KOPT-K1 (cell line): ENCODE results near the gene CAD.
"Not testable (repeated sequence)": the region's sequence is repeated elsewhere in the genome, so short reads cannot be mapped to it uniquely, and the experiment has no call there.

ENCODE experiments used
- H3K27ac ChIP-seq: fragments of 200-600 bp; sonication (generic); 2 replicates; pipeline ENCODE4 v1.5.1; 2016; ENCODE audit warnings: antibody characterized with exemption, mild to moderate bottlenecking, low read depth, low read length; ENCODE audit not compliant: poor library complexity, severe bottlenecking
- H3K36me3 ChIP-seq: fragments of 200-600 bp; sonication (generic); 2 replicates; pipeline ENCODE4 v1.5.1; 2017; ENCODE audit warnings: antibody characterized with exemption, mild to moderate bottlenecking, low read length, moderate library complexity; ENCODE audit not compliant: insufficient read depth
- H3K9me3 ChIP-seq: fragments of 200-600 bp; sonication (generic); 2 replicates; pipeline ENCODE4 v1.5.1; 2017; ENCODE audit warnings: antibody characterized with exemption, low read length, mild to moderate bottlenecking; ENCODE audit not compliant: insufficient read depth, poor library complexity, severe bottlenecking

Gene CAD

DNA sequence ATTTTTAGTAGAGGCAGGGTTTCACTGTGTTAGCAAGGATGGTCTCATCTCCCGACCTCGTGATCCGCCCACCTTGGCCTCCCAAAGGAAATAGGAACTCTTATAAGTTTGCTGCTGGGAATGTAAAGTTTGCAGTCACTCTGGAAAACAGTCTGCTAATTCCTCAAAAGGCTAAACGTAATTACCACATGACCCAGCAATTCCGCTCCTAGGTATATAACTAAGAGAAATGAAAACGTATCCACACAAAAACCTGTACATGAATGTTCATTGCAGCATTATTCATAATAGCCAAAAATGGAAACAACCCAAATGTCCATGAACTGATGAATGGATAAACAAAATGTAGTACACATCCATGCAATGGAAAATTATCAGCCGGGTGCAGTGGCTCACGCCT lies 27.2 kb upstream of the CAD start:
- no peaks in the 10 kb centered on the region for H3K9me3 ChIP-seq
- H3K36me3 ChIP-seq: no peaks in the 10 kb centered on the region
- H3K27ac ChIP-seq: no peak overlapping the region

DNA sequence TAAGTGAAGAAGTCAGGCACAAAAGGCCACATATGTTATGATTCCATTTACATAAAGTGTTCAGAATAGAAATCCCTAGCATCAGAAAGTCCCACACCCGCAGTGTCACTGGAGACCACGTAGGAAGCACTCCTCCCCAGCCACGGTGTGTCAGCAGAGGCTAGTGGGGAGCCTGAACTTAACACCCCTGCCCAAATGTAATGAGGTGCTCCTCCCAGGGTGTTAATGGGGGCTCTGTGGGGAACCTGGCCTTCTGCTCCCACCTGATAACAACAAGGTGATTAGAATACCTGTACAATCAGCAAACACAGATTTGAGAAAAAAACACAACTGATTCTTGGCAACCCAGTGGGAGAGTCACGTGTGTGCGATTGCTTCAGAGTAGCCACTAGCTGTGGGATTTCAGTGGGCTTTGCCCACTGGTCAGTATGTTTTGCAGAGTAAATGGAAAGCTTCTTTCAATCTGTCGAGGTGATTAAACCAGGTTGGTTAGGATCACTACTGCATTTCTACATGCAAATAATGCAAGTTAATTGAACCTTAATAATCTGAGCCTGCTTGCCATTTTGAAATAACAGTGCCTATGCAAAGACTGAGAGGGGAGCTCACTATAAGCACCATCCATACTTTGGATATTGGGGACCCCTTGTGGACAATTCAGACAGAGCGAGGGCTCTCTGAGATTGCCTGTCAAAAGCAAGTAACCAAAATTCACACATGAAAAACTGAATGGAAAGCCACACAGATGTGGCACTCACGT lies 25.9 kb upstream of the CAD start:
- no peak overlapping the region for H3K27ac ChIP-seq
- H3K9me3 ChIP-seq: no peaks in the 10 kb centered on the region
- H3K36me3 ChIP-seq: no peaks in the 10 kb centered on the region

DNA sequence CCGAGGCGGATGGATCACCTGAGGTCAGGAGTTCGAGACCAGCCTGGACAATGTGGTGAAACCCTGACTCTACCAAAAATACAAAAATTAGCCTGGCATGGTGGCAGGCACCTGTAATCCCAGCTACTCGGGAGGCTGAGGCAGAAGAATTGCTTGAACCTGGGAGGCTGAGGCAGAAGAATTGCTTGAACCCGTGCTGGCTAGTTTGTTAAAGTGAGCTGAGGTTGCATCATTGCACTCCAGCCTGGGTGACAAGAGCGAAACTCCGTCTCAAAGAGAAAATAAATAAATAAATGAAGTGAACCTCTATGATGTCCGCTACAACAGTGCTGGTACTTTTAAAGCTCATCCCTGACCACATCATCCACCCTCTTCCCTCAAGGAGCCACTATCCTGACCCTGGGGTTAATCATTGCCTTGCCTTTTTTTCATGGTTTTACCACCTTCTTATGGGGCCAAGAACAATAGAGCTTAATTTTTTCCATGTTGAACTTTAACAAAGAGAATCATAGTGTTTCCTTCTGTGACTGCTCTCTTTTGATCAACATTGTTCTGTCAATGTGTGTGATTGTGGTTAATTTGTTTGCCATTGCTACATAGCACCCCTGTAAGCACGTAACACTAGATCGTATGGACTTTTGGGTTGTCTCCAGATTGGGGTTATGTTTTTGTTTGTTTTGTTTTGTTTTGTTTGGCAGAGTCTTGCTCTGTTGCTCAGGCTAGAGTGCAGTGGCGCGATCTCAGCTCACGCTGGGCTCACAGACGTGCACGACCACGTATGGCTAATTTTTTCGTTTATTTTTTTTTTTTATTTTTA lies 22.4 kb upstream of the CAD start:
- peaks cover 4% of the 10 kb centered on the region; the same call in 1 of the 2 replicates for H3K36me3 ChIP-seq
- no peak overlapping the region for H3K27ac ChIP-seq
- H3K9me3 ChIP-seq: no peaks in the 10 kb centered on the region

DNA sequence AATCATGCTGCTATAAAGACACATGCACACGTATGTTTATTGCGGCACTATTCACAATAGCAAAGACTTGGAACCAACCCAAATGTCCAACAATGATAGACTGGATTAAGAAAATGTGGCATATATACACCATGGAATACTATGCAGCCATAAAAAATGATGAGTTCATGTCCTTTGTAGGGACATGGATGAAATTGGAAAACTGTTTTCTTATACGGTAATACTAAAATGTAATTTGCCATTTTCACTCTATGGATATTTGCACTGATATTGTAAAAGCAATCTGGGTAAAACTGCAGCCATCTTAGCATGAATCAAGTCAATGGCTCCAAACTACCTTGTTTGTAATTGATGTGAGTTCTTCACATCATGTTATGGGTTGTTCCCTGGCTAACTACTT lies 21.4 kb upstream of the CAD start:
- peaks cover 14% of the 10 kb centered on the region; the same call in 1 of the 2 replicates for H3K36me3 ChIP-seq
- not testable (repeated sequence) for H3K9me3 ChIP-seq, H3K27ac ChIP-seq

DNA sequence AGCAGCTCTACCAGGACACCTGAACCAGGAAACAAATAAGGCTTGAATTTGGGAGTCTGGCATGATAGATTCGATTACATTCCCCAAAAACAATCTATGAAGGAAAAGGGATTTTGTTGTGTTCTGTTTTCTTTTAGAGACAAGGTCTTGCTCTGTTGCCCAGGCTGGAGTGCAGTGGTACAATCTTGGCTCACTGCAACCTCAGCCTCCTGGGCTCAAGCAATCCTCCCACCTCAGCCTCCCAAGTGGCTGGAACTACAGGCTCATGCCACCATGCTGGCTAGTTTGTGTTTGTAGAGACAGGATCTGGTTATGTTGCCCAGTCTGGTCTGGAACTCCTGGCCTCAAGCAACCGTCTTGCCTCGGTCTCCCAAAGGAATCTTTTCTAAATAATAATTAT lies 19.1 kb upstream of the CAD start:
- not testable (repeated sequence) for H3K9me3 ChIP-seq, H3K27ac ChIP-seq
- peaks cover 34% of the 10 kb centered on the region for H3K36me3 ChIP-seq

DNA sequence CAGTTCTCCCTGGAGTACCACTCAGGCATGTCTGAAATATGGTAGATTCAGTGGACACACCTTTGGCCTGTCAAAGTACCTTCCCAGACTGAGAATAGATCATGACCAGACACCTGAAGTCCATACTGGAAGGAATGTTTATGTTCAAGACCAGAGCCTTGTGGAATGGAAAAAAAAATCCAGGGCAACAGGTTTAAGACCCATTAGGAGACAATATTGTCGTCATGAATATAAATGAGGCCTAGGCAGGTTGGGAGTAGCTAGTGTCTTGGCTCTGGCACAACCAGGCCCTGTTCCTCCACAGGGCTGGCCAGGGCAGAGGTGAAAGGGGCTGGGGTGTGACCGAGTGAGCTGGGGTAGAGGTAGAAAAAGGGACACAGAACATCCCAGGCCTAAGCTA lies 18.5 kb upstream of the CAD start:
- Histone ChIP-seq H3K27ac (no peak overlapping the region), H3K9me3 (no peaks in the 10 kb centered on the region), H3K36me3 (peaks cover 40% of the 10 kb centered on the region)

DNA sequence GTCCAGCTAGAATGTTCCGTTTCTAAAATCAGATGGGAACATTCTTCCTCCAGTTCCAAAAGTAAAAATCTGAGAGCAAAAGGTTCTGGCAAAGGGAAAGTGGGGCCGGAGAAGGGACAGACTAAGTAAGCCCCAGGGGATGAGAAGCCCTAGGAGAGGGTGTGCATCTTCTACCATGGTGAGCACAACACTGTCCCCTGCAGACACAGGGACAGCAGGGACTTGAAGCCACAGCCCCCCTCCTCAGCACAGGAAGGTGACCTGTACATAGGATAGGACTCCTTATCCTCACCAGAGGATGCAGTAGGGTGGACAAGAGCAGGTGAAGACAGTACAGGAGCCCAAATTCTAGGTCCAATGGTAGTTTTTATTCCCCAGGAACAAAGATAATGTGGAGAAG lies 17.9 kb upstream of the CAD start:
- Histone ChIP-seq H3K36me3 (peaks cover 46% of the 10 kb centered on the region), H3K27ac (no peak overlapping the region), H3K9me3 (no peaks in the 10 kb centered on the region)

DNA sequence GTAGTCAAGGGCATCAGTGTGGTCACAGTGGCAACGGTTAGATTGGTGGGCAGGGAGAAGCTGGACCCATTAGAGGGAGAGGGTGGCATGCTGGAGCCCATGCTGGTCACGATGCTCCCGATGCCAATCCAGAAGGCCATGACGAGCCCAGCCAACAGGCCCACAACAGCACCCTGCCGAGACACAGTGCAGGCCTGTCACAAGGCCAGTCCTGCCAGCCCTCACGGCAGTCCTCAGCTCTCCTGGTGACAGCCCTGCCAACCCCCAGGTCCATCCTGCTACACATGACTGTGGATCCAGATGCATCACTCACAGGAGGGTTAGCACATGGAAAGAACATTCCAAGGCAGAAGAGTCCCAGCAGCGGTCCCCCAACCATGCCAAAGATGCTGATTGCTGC lies 15.5 kb upstream of the CAD start:
- Histone ChIP-seq H3K9me3 (no peaks in the 10 kb centered on the region), H3K36me3 (peaks cover 71% of the 10 kb centered on the region), H3K27ac (no peak overlapping the region)

DNA sequence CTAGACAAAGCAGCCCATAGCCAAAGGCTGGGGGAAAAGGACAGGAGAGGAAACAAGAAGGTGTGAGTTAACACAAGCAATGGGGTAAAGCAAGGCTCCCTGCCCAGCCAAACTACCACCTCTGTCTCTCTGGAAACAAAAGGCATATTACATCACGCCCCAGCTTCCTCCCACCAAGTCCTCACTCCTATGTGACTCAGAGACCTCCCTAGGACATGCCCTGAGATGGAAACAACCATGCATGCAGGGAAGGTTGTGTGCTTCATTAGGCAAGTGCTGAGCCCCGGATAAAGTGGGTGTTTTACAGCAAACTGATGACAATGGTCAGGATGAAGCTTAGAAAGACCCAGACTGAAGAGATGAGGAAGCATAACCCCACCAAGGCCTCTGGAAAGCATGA lies 14.3 kb upstream of the CAD start:
- Histone ChIP-seq H3K36me3 (peaks cover 82% of the 10 kb centered on the region), H3K9me3 (no peaks in the 10 kb centered on the region), H3K27ac (no peak overlapping the region)

DNA sequence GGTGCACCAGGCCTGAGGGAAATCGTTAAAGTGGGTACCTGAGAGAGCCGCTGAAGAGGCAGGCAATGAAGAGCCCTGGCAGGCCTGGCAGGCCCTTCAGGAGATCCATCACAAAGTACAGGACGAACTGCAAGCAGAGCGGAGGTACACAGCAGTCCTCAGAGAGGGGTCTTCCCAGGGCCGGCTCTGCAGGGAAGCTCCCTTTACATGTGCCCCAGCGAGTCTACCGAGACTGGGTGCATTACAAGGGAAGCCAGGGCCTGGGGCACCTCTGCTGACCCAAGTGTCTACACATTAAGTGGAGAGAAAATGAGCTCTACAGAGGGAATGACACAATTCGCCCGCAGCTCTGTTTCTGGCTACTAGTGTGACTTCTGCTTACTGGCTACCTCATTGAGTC lies 13.4 kb upstream of the CAD start:
- H3K27ac ChIP-seq: no peak overlapping the region
- H3K9me3 ChIP-seq: no peaks in the 10 kb centered on the region
- H3K36me3 ChIP-seq: peaks cover 91% of the 10 kb centered on the region

DNA sequence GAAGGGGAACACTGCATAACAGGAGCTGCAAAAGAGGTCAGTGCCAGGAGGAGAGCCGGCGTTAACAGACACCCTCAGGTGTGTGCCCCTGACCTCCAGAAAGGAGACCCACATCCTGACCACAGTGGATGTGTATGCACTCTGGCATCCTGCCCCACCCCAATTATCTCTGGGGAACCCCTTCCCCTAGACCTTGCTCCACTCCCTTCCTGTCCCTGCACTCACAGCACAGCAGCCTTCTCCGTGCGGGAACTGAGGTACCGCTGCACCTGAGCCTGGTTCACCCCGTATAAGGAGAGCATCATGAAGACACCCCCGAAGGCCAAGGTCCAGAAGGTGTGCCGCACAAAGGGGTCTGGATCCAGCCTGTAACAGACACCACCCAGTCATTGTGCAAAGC lies 12.6 kb upstream of the CAD start:
- peaks cover 98% of the 10 kb centered on the region for H3K36me3 ChIP-seq
- H3K27ac ChIP-seq: no peak overlapping the region
- H3K9me3 ChIP-seq: no peaks in the 10 kb centered on the region

DNA sequence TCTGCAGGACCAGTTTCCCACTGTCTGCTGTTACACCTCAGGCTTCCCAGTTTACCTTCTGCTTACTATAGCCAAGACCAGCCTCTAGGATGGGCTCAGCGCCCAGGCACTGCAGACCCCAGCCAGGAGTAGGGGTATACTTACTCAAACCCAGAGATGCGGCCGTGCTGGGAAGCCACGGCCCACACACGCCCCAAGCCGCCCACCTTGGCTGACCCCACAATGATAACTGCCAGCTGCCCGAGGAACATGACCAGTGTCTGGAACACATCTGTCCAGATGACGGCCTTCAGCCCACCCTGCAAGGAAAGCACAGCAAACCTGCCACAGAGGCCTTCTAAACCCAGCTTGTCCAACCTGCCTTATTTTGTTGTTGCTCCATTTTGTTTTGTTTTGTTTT lies 12.0 kb upstream of the CAD start:
- H3K9me3 ChIP-seq: no peaks in the 10 kb centered on the region
- peaks cover 98% of the 10 kb centered on the region for H3K36me3 ChIP-seq
- no peak overlapping the region for H3K27ac ChIP-seq

DNA sequence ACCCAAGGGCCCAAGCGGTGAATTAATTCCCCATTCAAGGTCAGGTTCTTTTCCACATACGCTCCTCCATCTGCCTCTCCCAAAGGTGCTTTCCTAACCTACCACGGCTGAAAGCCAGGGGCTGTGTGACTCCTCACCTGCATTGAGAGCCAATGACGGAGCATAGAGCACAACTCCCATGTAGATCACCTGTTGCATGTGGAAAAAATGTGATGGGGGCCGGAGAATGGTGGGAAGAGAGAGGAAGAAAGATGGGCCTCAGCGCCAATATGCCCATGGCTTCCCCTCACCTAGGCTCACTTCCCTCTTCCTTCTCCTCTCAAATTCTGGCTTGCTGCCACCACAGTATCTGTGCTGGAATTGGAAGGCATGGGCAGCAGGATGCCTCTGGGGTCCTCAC lies 10.8 kb upstream of the CAD start:
- no peaks in the 10 kb centered on the region for H3K9me3 ChIP-seq
- no peak overlapping the region for H3K27ac ChIP-seq
- H3K36me3 ChIP-seq: peaks cover 89% of the 10 kb centered on the region

DNA sequence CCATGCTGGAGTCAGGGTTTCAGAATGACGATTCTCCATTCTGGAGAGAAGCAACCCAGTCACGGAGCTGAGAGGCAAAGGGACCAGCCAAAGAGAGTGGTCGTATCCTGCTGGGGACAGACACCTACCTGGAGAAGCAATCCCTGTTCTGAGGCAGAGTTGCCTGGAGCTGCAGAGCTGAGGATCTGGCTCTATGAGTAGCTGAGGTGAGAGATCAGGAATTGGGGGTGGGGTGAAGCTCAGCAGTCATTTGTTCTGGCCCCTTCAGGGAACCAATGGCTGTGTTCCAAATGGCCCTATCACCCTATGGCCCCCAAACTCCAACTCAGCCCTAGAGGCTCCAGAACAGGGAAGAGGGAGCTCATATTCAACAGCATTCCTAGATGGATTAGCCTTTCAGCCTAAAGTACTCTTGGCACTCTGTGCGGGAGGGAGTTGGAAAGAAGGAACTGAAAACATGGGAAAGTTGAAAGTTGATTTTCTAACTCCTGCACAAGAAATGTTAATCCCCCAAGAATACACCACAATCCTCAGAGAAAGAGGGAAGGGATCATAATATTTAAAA lies 8.6 kb upstream of the CAD start:
- Histone ChIP-seq H3K36me3 (peaks cover 66% of the 10 kb centered on the region), H3K9me3 (no peaks in the 10 kb centered on the region), H3K27ac (no peak overlapping the region)

DNA sequence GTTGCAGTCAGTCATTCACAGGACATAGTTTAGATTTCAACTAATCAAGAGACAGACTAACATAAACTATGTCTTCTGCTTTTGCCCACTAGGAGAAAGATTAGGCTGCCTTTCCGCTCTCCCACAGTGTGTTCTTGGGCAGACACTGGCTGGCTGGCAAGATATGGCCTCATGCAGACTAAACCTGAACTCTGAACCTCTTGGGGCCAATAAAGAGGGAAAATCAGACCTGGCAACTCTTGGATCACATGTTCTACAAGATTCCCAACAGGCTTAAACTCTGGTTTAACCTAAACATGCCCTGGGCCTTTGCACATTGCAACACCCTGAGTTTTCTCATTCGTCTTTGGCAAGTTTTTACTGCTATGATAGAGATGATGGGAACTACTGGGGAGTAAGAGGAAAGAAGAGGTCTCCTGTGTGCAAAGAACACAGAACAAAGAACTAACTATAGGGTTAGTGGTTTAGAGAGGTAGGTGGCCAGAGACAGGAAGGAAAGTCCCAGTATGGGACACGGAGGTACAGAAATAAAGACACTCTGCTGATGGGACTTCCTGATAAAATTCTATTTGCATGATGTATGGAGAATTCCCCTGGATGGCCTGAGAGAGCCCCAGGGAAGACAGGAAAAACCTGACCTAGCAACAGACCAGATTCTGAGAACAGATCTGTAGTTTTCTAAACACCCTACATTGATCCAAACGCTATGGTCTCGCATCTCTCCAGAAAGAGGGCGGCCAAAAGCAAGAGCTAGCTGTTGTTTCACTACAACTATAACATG lies 7.4 kb upstream of the CAD start:
- H3K36me3 ChIP-seq: peaks cover 62% of the 10 kb centered on the region
- H3K27ac ChIP-seq: no peak overlapping the region
- H3K9me3 ChIP-seq: no peaks in the 10 kb centered on the region
